ENCODE data around the gene HBP1.
A peak's percentile ranks its signal among the peaks of the same experiment; 100 is the strongest.
"Not testable (repeated sequence)": the region's sequence is repeated elsewhere in the genome, so short reads cannot be mapped to it uniquely, and the experiment has no call there.

HBP1 gene

GRCh38 chr7:107154826-107155225, 14.0 kb upstream of the HBP1 start:
- DNase-seq (ENCODE audit: low read depth in 3 of 3), result no peak

- not testable (repeated sequence) for DNase-seq (ENCODE audit: low read depth in 3 of 3)
These were observed 13.1 kb upstream of the HBP1 start for GRCh38 chr7:107155726-107156125.

GRCh38 chr7:107157091-107157490, 11.7 kb upstream of the HBP1 start:
- no peak for DNase-seq (ENCODE audit: low read depth in 3 of 3)

GRCh38 chr7:107158028-107158427, 10.8 kb upstream of the HBP1 start:
- no peak for DNase-seq (ENCODE audit: low read depth in 3 of 3)

- no peak for DNase-seq (ENCODE audit: low read depth in 3 of 3)
These were observed 8.4 kb upstream of the HBP1 start for GRCh38 chr7:107160389-107160788.

- no peak for DNase-seq (ENCODE audit: low read depth in 3 of 3)
These were observed 7.4 kb upstream of the HBP1 start for GRCh38 chr7:107161415-107161814.

GRCh38 chr7:107162475-107162874, 6.3 kb upstream of the HBP1 start:
- DNase-seq (ENCODE audit: low read depth in 3 of 3), result no peak

GRCh38 chr7:107164092-107164491, 4.7 kb upstream of the HBP1 start:
- DNase-seq (ENCODE audit: low read depth in 3 of 3), result no peak

GRCh38 chr7:107165341-107165740, 3.5 kb upstream of the HBP1 start:
- no peak for DNase-seq (ENCODE audit: low read depth in 3 of 3)

GRCh38 chr7:107166736-107167426, 1.9 kb upstream of the HBP1 start:
- no peak for DNase-seq (ENCODE audit: low read depth in 3 of 3)

GRCh38 chr7:107167483-107168232, 1.1 kb upstream of the HBP1 start:
- peak in 2 of 3 experiments; percentile 50 to 56 for DNase-seq (ENCODE audit: low read depth in 3 of 3)

GRCh38 chr7:107169120-107170050, 582 bp downstream of the HBP1 start:
- peak; percentile 53 to 63 (median 61) for DNase-seq (ENCODE audit: low read depth in 3 of 3)

GRCh38 chr7:107170051-107170915, 1.5 kb downstream of the HBP1 start:
- no peak for DNase-seq (ENCODE audit: low read depth in 3 of 3)

GRCh38 chr7:107171496-107171895, 2.7 kb downstream of the HBP1 start:
- no peak for DNase-seq (ENCODE audit: low read depth in 3 of 3)

GRCh38 chr7:107172276-107173032, 3.7 kb downstream of the HBP1 start:
- no peak for DNase-seq (ENCODE audit: low read depth in 3 of 3)

- no peak for DNase-seq (ENCODE audit: low read depth in 3 of 3)
These were observed 4.4 kb downstream of the HBP1 start for GRCh38 chr7:107173191-107173590.

GRCh38 chr7:107173691-107174406, 5.0 kb downstream of the HBP1 start:
- DNase-seq (ENCODE audit: low read depth in 3 of 3), result no peak

GRCh38 chr7:107179326-107180164, 10.7 kb downstream of the HBP1 start:
- DNase-seq (ENCODE audit: low read depth in 3 of 3), result no peak

- peak; percentile 32 to 57 (median 51) for DNase-seq (ENCODE audit: low read depth in 3 of 3)
These were observed 11.6 kb downstream of the HBP1 start for GRCh38 chr7:107180378-107180777.
